ENCODE results near the gene LARGE2. TPM values are rescaled to one million over a fixed set of nuclear protein-coding genes. Genes with fewer than 3 reads are reported as not detected.

LARGE2 gene
- total RNA-seq, 1 experiment from 2014 or later, result 108 TPM

- WGBS (ENCODE audit: extremely low coverage, insufficient read length, low lambda C conversion rate), result no CpG with 5 or more reads among the region's 73 CpGs
- Histone ChIP-seq H2AK5ac (ENCODE audit: insufficient read length, low read length) (no peak within 1 kb of the TSS), H3K9me3 (ENCODE audit: control insufficient read depth, low read depth, low read length) (no peaks in the 10 kb centered on the region), H3K27me3 (ENCODE audit: insufficient read depth, low read length) (no peaks in the 10 kb centered on the region), H3K23me2 (ENCODE audit: insufficient read length, low read depth, low read length, poor library complexity, severe bottlenecking) (no peaks in the 10 kb centered on the region), H3K14ac (ENCODE audit: insufficient read depth, low read length) (no peak within 1 kb of the TSS; the same call in 1 of the 2 replicates), H3K23ac (ENCODE audit: insufficient read length, low read depth, low read length) (no peak within 1 kb of the TSS), H3K4ac (ENCODE audit: low read depth, low read length) (no peak within 1 kb of the TSS), H2BK5ac (ENCODE audit: insufficient read length, low read length) (no peak within 1 kb of the TSS), H2BK12ac (ENCODE audit: insufficient read length, low read depth, low read length) (no peak within 1 kb of the TSS), H2AFZ (ENCODE audit: low read length) (no peak within 1 kb of the TSS), H4K20me1 (ENCODE audit: control insufficient read depth, insufficient read depth, insufficient read length) (no peaks in the 10 kb centered on the region), H4K91ac (ENCODE audit: insufficient read length, low read depth, low read length) (no peak within 1 kb of the TSS), H4K5ac (ENCODE audit: insufficient read length, low read depth, low read length) (no peak within 1 kb of the TSS), H4K8ac (replicated peaks; ENCODE audit: insufficient read length, low read depth, low read length) (no peak within 1 kb of the TSS), H2BK20ac (ENCODE audit: low read depth, low read length, poor library complexity, severe bottlenecking) (no peak within 1 kb of the TSS), H2BK15ac (ENCODE audit: low read depth, low read length) (no peak within 1 kb of the TSS), H3K4me1 (ENCODE audit: insufficient read depth, low read length) (0 out of 2 replicates have a peak, but pooled peaks cover 2% of the 10 kb centered on the region), H3K56ac (ENCODE audit: insufficient read length, low read depth, low read length) (no peak within 1 kb of the TSS), H3K18ac (ENCODE audit: insufficient read length, low read depth, low read length) (no peak within 1 kb of the TSS), H3K79me2 (ENCODE audit: insufficient read depth, low read length) (no peaks in the 10 kb centered on the region), H3K27ac (ENCODE audit: insufficient read length, low read depth, low read length) (no peak within 1 kb of the TSS), H2BK120ac (ENCODE audit: low read depth, low read length, poor library complexity, severe bottlenecking) (no peak within 1 kb of the TSS), H3K4me2 (ENCODE audit: insufficient read depth, insufficient read length, low read length) (peak within 1 kb of the TSS; percentile 22), H3K79me1 (ENCODE audit: insufficient read depth, low read depth, low read length, poor library complexity, severe bottlenecking) (no peaks in the 10 kb centered on the region), H3K9ac (ENCODE audit: extremely low read depth, insufficient read length, low read length) (no peak within 1 kb of the TSS), H3T11ph (ENCODE audit: low read length) (no peak within 1 kb of the TSS)
- TF ChIP-seq, protein P1, sequence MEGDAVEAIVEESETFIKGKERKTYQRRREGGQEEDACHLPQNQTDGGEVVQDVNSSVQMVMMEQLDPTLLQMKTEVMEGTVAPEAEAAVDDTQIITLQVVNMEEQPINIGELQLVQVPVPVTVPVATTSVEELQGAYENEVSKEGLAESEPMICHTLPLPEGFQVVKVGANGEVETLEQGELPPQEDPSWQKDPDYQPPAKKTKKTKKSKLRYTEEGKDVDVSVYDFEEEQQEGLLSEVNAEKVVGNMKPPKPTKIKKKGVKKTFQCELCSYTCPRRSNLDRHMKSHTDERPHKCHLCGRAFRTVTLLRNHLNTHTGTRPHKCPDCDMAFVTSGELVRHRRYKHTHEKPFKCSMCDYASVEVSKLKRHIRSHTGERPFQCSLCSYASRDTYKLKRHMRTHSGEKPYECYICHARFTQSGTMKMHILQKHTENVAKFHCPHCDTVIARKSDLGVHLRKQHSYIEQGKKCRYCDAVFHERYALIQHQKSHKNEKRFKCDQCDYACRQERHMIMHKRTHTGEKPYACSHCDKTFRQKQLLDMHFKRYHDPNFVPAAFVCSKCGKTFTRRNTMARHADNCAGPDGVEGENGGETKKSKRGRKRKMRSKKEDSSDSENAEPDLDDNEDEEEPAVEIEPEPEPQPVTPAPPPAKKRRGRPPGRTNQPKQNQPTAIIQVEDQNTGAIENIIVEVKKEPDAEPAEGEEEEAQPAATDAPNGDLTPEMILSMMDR (conservative IDR thresholded peaks at IDR 0.05), result no peak
- Mint-ChIP-seq H3K27ac (peak within 1 kb of the TSS in 1 of 3 experiments; percentile 10; a peak in 2 of 7 replicates), H3K27me3 (ENCODE audit: low read depth) (peaks cover 10% of the 10 kb centered on the region), H3K36me3 (ENCODE audit: insufficient read depth in 1 of 3, low read depth in 3 of 3) (peaks cover 0 to 2% (median 0%) of the 10 kb centered on the region in 3 experiments; a peak in 1 of 7 replicates), H3K4me3 (peak within 1 kb of the TSS; percentile 73 to 81), H3K4me1 (peaks cover 8 to 15% of the 10 kb centered on the region in 2 experiments), H3K9me3 (no peaks in the 10 kb centered on the region; a peak in 1 of 5 replicates)
- peak; percentile 75 for DNase-seq
Observed at GRCh38 chr11:45885274-45885920, 37.1 kb upstream of the LARGE2 start, which contains the start of gene MAPK8IP1. Gene MAPK8IP1 (plus strand): TSS chr11:45885651. CDS start chr11:45885821, 170 bp downstream.
